Activated CD8-positive, alpha-beta memory T cell treated with anti-CD3 and anti-CD28 coated beads for 48 hours (primary cell): Measurements from ENCODE around the gene FXYD6.
"Not testable (repeated sequence)": the region's sequence is repeated elsewhere in the genome, so short reads cannot be mapped to it uniquely, and the experiment has no call there.

Experiments
- DNase-seq, 3 experiments: peaks; one replicate each; pipeline ENCODE4 v3.0.0-alpha.2; 2020; ENCODE audit warnings: low read depth in 2 of 3, low spot score in 2 of 3

Gene FXYD6

GRCh38 chr11:117876341-117877119 is at the start of gene FXYD6:
Gene FXYD6, minus strand, starts transcription at chr11:117876658. Its CDS starts 33,882 bp downstream, at chr11:117842776.
- no peak for DNase-seq

- not testable (repeated sequence) for DNase-seq
Measured at GRCh38 chr11:117926166-117926565, 49.7 kb upstream of the FXYD6 start.

- DNase-seq, result no peak
Measured at GRCh38 chr11:117925198-117925925, 48.9 kb upstream of the FXYD6 start.

GRCh38 chr11:117924631-117925170 is 48.2 kb upstream of the FXYD6 start:
- DNase-seq, result no peak

- DNase-seq, result no peak
Measured at GRCh38 chr11:117923773-117924172, 47.3 kb upstream of the FXYD6 start.

GRCh38 chr11:117923275-117923674 is 46.8 kb upstream of the FXYD6 start:
- DNase-seq, result no peak

GRCh38 chr11:117921893-117922292 is 45.4 kb upstream of the FXYD6 start:
- no peak for DNase-seq

- no peak for DNase-seq
Measured at GRCh38 chr11:117921456-117921855, 45.0 kb upstream of the FXYD6 start.

GRCh38 chr11:117919781-117920221 is 43.3 kb upstream of the FXYD6 start:
- no peak for DNase-seq

- no peak for DNase-seq
Measured at GRCh38 chr11:117919341-117919740, 42.9 kb upstream of the FXYD6 start.

GRCh38 chr11:117918366-117919255 is 42.2 kb upstream of the FXYD6 start:
- DNase-seq, result no peak

- no peak for DNase-seq
Measured at GRCh38 chr11:117917591-117918151, 41.2 kb upstream of the FXYD6 start.

GRCh38 chr11:117916956-117917355 is 40.5 kb upstream of the FXYD6 start:
- DNase-seq, result no peak

GRCh38 chr11:117915672-117916235 is 39.3 kb upstream of the FXYD6 start:
- DNase-seq, result no peak

GRCh38 chr11:117914991-117915618 is 38.6 kb upstream of the FXYD6 start:
- DNase-seq, result no peak

GRCh38 chr11:117914398-117914761 is 37.9 kb upstream of the FXYD6 start:
- DNase-seq, result no peak

GRCh38 chr11:117913736-117914397 is 37.4 kb upstream of the FXYD6 start:
- no peak for DNase-seq

- no peak for DNase-seq
Measured at GRCh38 chr11:117912497-117912896, 36.0 kb upstream of the FXYD6 start.

- DNase-seq, result no peak
Measured at GRCh38 chr11:117911694-117912093, 35.2 kb upstream of the FXYD6 start.
